ENCODE data around the gene PAAF1.

Gene PAAF1

DNA sequence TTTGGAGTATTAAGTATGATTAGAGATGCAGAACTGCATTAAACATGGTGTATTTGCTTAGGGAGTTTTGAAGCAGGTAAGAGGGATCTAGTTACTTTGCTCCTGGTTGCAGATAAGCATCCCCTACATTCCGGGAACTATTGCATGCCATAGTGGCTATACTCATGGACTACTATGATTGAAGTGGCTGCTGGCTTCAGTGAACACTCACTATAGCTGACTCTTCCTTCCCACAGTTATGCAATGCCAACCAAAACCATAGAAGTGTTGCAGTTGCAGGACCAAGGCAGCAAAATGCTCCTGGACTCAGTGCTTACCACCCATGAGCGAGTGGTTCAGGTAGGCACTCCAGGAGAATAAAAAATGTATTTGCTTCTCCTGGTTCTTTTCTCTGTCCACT lies 17.1 kb upstream of the PAAF1 start:
- H3K27ac ChIP-seq (ENCODE audit: insufficient read depth, low read depth, low read length, poor library complexity, severe bottlenecking), result no peak overlapping the region
- no peaks in the 10 kb centered on the region for H3K27me3 ChIP-seq (ENCODE audit: control insufficient read depth, insufficient read depth, low read length, poor library complexity, severe bottlenecking)
- H3K9me3 ChIP-seq (ENCODE audit: control insufficient read depth, low read length), result no peaks in the 10 kb centered on the region
- 87 to 94% methylated on average over 2 of the region's 2 CpGs for WGBS, 2 experiments
- H3K4me1 ChIP-seq (ENCODE audit: control insufficient read depth, insufficient read depth, low read length), result no peaks in the 10 kb centered on the region
- no peaks in the 10 kb centered on the region for H3K36me3 ChIP-seq (ENCODE audit: control insufficient read depth, insufficient read depth, low read length)
- no peak overlapping the region for H3K4me3 ChIP-seq (ENCODE audit: insufficient read depth, low read depth, low read length)

GRCh38 chr11:73860202-73860601 lies 16.6 kb upstream of the PAAF1 start:
- H3K4me3 ChIP-seq (ENCODE audit: insufficient read depth, low read depth, low read length), result no peak overlapping the region
- H3K4me1 ChIP-seq (ENCODE audit: control insufficient read depth, insufficient read depth, low read length), result no peaks in the 10 kb centered on the region
- H3K27me3 ChIP-seq (ENCODE audit: control insufficient read depth, insufficient read depth, low read length, poor library complexity, severe bottlenecking), result no peaks in the 10 kb centered on the region
- H3K27ac ChIP-seq (ENCODE audit: insufficient read depth, low read depth, low read length, poor library complexity, severe bottlenecking), result no peak overlapping the region
- no peaks in the 10 kb centered on the region for H3K9me3 ChIP-seq (ENCODE audit: control insufficient read depth, low read length)
- WGBS, 2 experiments, result 76 to 93% methylated on average over 2 of the region's 2 CpGs
- no peaks in the 10 kb centered on the region for H3K36me3 ChIP-seq (ENCODE audit: control insufficient read depth, insufficient read depth, low read length)

- H3K27ac ChIP-seq (ENCODE audit: insufficient read depth, low read depth, low read length, poor library complexity, severe bottlenecking), result no peak overlapping the region
- H3K27me3 ChIP-seq (ENCODE audit: control insufficient read depth, insufficient read depth, low read length, poor library complexity, severe bottlenecking), result no peaks in the 10 kb centered on the region
- no peaks in the 10 kb centered on the region for H3K36me3 ChIP-seq (ENCODE audit: control insufficient read depth, insufficient read depth, low read length)
- WGBS, 2 experiments, result 91 to 93% methylated on average over 4 of the region's 4 CpGs
- H3K4me1 ChIP-seq (ENCODE audit: control insufficient read depth, insufficient read depth, low read length), result no peaks in the 10 kb centered on the region
- H3K4me3 ChIP-seq (ENCODE audit: insufficient read depth, low read depth, low read length), result no peak overlapping the region
- no peaks in the 10 kb centered on the region for H3K9me3 ChIP-seq (ENCODE audit: control insufficient read depth, low read length)
Observed at GRCh38 chr11:73862986-73863385, 13.8 kb upstream of the PAAF1 start.

DNA sequence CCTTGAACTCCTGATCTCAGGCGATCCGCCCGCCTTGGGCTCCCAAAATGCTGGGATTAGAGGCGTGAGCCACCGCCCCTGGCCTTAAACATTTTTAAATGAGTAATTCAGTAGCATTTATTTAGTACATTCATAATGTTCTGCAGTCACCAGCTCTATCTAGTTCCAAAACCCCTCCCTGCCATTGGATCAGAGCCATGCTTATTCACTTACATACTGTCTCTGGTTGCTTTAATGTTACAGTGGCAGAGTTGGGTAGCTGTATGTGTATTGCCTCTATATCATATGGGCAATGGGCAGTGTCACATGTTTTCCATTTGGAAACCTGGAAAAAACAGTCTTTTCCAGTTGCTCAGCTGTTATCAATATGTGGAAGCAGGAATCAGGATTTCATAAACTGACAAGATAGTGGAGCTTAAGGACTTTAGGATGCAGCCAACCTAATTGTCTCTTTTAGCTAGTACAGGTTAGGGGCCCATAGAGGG lies 10.7 kb upstream of the PAAF1 start:
- Histone ChIP-seq H3K27me3 (ENCODE audit: control insufficient read depth, insufficient read depth, low read length, poor library complexity, severe bottlenecking) (no peaks in the 10 kb centered on the region), H3K4me1 (ENCODE audit: control insufficient read depth, insufficient read depth, low read length) (peaks cover 4% of the 10 kb centered on the region), H3K9me3 (ENCODE audit: control insufficient read depth, low read length) (no peaks in the 10 kb centered on the region), H3K36me3 (ENCODE audit: control insufficient read depth, insufficient read depth, low read length) (peaks cover under 1% of the 10 kb centered on the region), H3K27ac (ENCODE audit: insufficient read depth, low read depth, low read length, poor library complexity, severe bottlenecking) (no peak overlapping the region), H3K4me3 (ENCODE audit: insufficient read depth, low read depth, low read length) (no peak overlapping the region)
- 85 to 95% methylated on average over 5 of the region's 5 CpGs for WGBS, 2 experiments

- Histone ChIP-seq H3K4me3 (ENCODE audit: insufficient read depth, low read depth, low read length) (no peak overlapping the region), H3K27me3 (ENCODE audit: control insufficient read depth, insufficient read depth, low read length, poor library complexity, severe bottlenecking) (no peaks in the 10 kb centered on the region), H3K36me3 (ENCODE audit: control insufficient read depth, insufficient read depth, low read length) (peaks cover 5% of the 10 kb centered on the region), H3K27ac (ENCODE audit: insufficient read depth, low read depth, low read length, poor library complexity, severe bottlenecking) (no peak overlapping the region), H3K4me1 (ENCODE audit: control insufficient read depth, insufficient read depth, low read length) (peaks cover 4% of the 10 kb centered on the region), H3K9me3 (ENCODE audit: control insufficient read depth, low read length) (no peaks in the 10 kb centered on the region)
- 84 to 88% methylated on average over 2 of the region's 2 CpGs for WGBS, 2 experiments
Observed at GRCh38 chr11:73866586-73866996, 10.2 kb upstream of the PAAF1 start.

- peaks cover 4% of the 10 kb centered on the region for H3K4me1 ChIP-seq (ENCODE audit: control insufficient read depth, insufficient read depth, low read length)
- H3K27me3 ChIP-seq (ENCODE audit: control insufficient read depth, insufficient read depth, low read length, poor library complexity, severe bottlenecking), result no peaks in the 10 kb centered on the region
- no peaks in the 10 kb centered on the region for H3K9me3 ChIP-seq (ENCODE audit: control insufficient read depth, low read length)
- no peak overlapping the region for H3K4me3 ChIP-seq (ENCODE audit: insufficient read depth, low read depth, low read length)
- WGBS, 2 experiments, result 89 to 100% methylated on average over 1 of the region's 1 CpG
- H3K36me3 ChIP-seq (ENCODE audit: control insufficient read depth, insufficient read depth, low read length), result peaks cover 29% of the 10 kb centered on the region
- no peak overlapping the region for H3K27ac ChIP-seq (ENCODE audit: insufficient read depth, low read depth, low read length, poor library complexity, severe bottlenecking)
Observed at GRCh38 chr11:73869332-73869949, 7.4 kb upstream of the PAAF1 start.

DNA sequence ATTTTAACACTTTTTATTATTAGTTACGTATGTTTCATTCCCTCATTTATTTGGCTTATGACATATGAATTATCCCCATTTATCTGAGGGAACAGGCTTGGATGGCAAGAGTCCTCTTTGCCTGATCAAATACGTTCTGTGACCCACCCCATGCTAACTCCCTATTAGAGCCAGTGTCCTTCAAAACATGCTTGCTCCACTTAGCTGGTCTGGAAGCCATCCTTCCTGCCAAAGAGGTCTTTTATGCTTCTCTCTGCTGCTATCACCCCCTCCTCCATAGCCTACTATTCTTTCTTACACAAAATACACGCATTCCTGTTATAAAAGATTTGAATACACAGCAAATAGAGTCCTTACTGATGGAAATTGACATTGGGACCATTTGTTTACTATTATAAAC lies 6.5 kb upstream of the PAAF1 start:
- WGBS, 2 experiments, result 89 to 93% methylated on average over 3 of the region's 3 CpGs
- peaks cover 29% of the 10 kb centered on the region for H3K36me3 ChIP-seq (ENCODE audit: control insufficient read depth, insufficient read depth, low read length)
- H3K9me3 ChIP-seq (ENCODE audit: control insufficient read depth, low read length), result no peaks in the 10 kb centered on the region
- H3K27me3 ChIP-seq (ENCODE audit: control insufficient read depth, insufficient read depth, low read length, poor library complexity, severe bottlenecking), result no peaks in the 10 kb centered on the region
- peaks cover 9% of the 10 kb centered on the region for H3K4me1 ChIP-seq (ENCODE audit: control insufficient read depth, insufficient read depth, low read length)
- no peak overlapping the region for H3K4me3 ChIP-seq (ENCODE audit: insufficient read depth, low read depth, low read length)
- H3K27ac ChIP-seq (ENCODE audit: insufficient read depth, low read depth, low read length, poor library complexity, severe bottlenecking), result no peak overlapping the region

- Histone ChIP-seq H3K27ac (ENCODE audit: insufficient read depth, low read depth, low read length, poor library complexity, severe bottlenecking) (no peak overlapping the region), H3K4me3 (ENCODE audit: insufficient read depth, low read depth, low read length) (no peak overlapping the region), H3K36me3 (ENCODE audit: control insufficient read depth, insufficient read depth, low read length) (peaks cover 29% of the 10 kb centered on the region), H3K27me3 (ENCODE audit: control insufficient read depth, insufficient read depth, low read length, poor library complexity, severe bottlenecking) (no peaks in the 10 kb centered on the region), H3K9me3 (ENCODE audit: control insufficient read depth, low read length) (no peaks in the 10 kb centered on the region), H3K4me1 (ENCODE audit: control insufficient read depth, insufficient read depth, low read length) (peaks cover 14% of the 10 kb centered on the region)
- WGBS, 2 experiments, result 95 to 97% methylated on average over 9 of the region's 9 CpGs
Observed at GRCh38 chr11:73872749-73873357, 3.9 kb upstream of the PAAF1 start.

DNA sequence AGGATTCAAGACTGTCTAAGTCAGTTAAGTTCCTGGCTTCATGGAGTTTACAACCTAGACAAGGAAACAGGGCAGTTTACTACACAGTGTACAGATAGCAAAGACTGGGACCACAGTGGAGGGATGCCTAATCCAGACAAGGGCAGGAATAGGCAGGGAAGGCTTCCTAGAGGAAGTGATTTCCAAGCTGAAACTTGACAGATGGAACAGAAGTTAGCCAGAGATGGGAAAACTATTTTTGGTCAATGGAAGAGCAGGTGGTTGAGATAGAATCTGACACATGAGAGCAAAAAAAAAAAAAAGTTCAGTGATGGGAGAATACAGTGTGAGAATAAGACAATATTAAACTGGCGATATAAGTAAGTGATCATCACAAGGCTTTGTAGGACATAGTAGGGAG lies 1.4 kb upstream of the PAAF1 start:
- H3K4me3 ChIP-seq (ENCODE audit: insufficient read depth, low read depth, low read length), result peak overlapping the region; percentile 61
- no peak overlapping the region for H3K27ac ChIP-seq (ENCODE audit: insufficient read depth, low read depth, low read length, poor library complexity, severe bottlenecking)
- WGBS, 2 experiments, result 86 to 97% methylated on average over 1 of the region's 1 CpG
- no peaks in the 10 kb centered on the region for H3K9me3 ChIP-seq (ENCODE audit: control insufficient read depth, low read length)
- H3K4me1 ChIP-seq (ENCODE audit: control insufficient read depth, insufficient read depth, low read length), result peaks cover 10% of the 10 kb centered on the region
- peaks cover 34% of the 10 kb centered on the region for H3K36me3 ChIP-seq (ENCODE audit: control insufficient read depth, insufficient read depth, low read length)
- H3K27me3 ChIP-seq (ENCODE audit: control insufficient read depth, insufficient read depth, low read length, poor library complexity, severe bottlenecking), result no peaks in the 10 kb centered on the region

GRCh38 chr11:73875840-73876239 lies 959 bp upstream of the PAAF1 start:
- H3K4me1 ChIP-seq (ENCODE audit: control insufficient read depth, insufficient read depth, low read length), result peaks cover 10% of the 10 kb centered on the region
- WGBS, 2 experiments, result 25 to 29% methylated on average over 8 of the region's 8 CpGs
- H3K9me3 ChIP-seq (ENCODE audit: control insufficient read depth, low read length), result no peaks in the 10 kb centered on the region
- H3K4me3 ChIP-seq (ENCODE audit: insufficient read depth, low read depth, low read length), result peak overlapping the region; percentile 61
- H3K27ac ChIP-seq (ENCODE audit: insufficient read depth, low read depth, low read length, poor library complexity, severe bottlenecking), result peak overlapping the region; percentile 85
- no peaks in the 10 kb centered on the region for H3K27me3 ChIP-seq (ENCODE audit: control insufficient read depth, insufficient read depth, low read length, poor library complexity, severe bottlenecking)
- H3K36me3 ChIP-seq (ENCODE audit: control insufficient read depth, insufficient read depth, low read length), result peaks cover 34% of the 10 kb centered on the region
